ENCODE data around the gene PDCD10.

The PDCD10 gene

DNA sequence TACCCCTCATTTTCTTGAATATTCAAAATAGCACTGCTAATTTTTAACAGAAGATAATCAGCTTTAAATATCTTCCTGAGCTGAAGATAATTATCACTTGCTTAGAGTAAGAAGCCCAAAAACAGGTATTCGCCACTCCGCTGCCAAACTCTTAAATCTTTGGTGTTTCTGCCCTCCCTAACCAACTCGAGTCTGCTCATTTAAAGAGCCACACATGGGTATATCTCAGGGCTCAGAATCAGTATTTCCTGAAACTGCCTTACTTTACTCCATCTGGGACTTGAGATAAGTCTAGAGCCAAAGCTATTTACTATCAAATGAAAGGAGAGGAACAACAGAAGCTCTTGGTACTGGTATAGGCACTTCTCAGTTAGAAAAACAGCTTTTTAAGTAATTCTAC is 10.8 kb downstream of the PDCD10 start:
- no peak for DNase-seq
- H3K4me3 Mint-ChIP-seq: no peak overlapping the region
- H3K27ac Mint-ChIP-seq: peak overlapping the region; percentile 76
- peaks cover 45% of the 10 kb centered on the region for H3K36me3 Mint-ChIP-seq (ENCODE audit: low read depth)
- H3K4me1 Mint-ChIP-seq: peaks cover 6% of the 10 kb centered on the region
- H3K9me3 Mint-ChIP-seq: peaks cover 12% of the 10 kb centered on the region
- TF ChIP-seq, protein P1, sequence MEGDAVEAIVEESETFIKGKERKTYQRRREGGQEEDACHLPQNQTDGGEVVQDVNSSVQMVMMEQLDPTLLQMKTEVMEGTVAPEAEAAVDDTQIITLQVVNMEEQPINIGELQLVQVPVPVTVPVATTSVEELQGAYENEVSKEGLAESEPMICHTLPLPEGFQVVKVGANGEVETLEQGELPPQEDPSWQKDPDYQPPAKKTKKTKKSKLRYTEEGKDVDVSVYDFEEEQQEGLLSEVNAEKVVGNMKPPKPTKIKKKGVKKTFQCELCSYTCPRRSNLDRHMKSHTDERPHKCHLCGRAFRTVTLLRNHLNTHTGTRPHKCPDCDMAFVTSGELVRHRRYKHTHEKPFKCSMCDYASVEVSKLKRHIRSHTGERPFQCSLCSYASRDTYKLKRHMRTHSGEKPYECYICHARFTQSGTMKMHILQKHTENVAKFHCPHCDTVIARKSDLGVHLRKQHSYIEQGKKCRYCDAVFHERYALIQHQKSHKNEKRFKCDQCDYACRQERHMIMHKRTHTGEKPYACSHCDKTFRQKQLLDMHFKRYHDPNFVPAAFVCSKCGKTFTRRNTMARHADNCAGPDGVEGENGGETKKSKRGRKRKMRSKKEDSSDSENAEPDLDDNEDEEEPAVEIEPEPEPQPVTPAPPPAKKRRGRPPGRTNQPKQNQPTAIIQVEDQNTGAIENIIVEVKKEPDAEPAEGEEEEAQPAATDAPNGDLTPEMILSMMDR (IDR thresholded peaks at IDR 0.05): no peak
- H3K27me3 Mint-ChIP-seq (ENCODE audit: low read depth, poor library complexity): no peaks in the 10 kb centered on the region

GRCh38 chr3:167723025-167723512 is 11.6 kb downstream of the PDCD10 start:
- peak overlapping the region; percentile 79 for H3K27ac Mint-ChIP-seq

GRCh38 chr3:167718582-167718981 is 16.1 kb downstream of the PDCD10 start:
- no peak overlapping the region for H3K27ac Mint-ChIP-seq
- H3K27me3 Mint-ChIP-seq (ENCODE audit: low read depth, poor library complexity): no peaks in the 10 kb centered on the region
- TF ChIP-seq, protein P1 (IDR thresholded peaks at IDR 0.05): no peak
- DNase-seq: no peak
- no peaks in the 10 kb centered on the region for H3K4me1 Mint-ChIP-seq
- H3K36me3 Mint-ChIP-seq (ENCODE audit: low read depth): peaks cover 93% of the 10 kb centered on the region
- peaks cover 37% of the 10 kb centered on the region for H3K9me3 Mint-ChIP-seq
- H3K4me3 Mint-ChIP-seq: no peak overlapping the region

More at GRCh38 chr3:167723025-167723512, 11.6 kb downstream of the PDCD10 start:
- peaks cover 6% of the 10 kb centered on the region for H3K4me1 Mint-ChIP-seq
- no peaks in the 10 kb centered on the region for H3K27me3 Mint-ChIP-seq (ENCODE audit: low read depth, poor library complexity)
- DNase-seq: no peak
- peaks cover 12% of the 10 kb centered on the region for H3K9me3 Mint-ChIP-seq
- H3K36me3 Mint-ChIP-seq (ENCODE audit: low read depth): peaks cover 53% of the 10 kb centered on the region
- no peak overlapping the region for H3K4me3 Mint-ChIP-seq
- TF ChIP-seq, protein P1 (IDR thresholded peaks at IDR 0.05): no peak

GRCh38 chr3:167716920-167717319 is 17.8 kb downstream of the PDCD10 start:
- TF ChIP-seq, protein P1 (IDR thresholded peaks at IDR 0.05): no peak
- no peak overlapping the region for H3K27ac Mint-ChIP-seq
- H3K4me1 Mint-ChIP-seq: no peaks in the 10 kb centered on the region
- H3K27me3 Mint-ChIP-seq (ENCODE audit: low read depth, poor library complexity): no peaks in the 10 kb centered on the region
- no peak overlapping the region for H3K4me3 Mint-ChIP-seq
- DNase-seq: no peak
- peaks cover 96% of the 10 kb centered on the region for H3K36me3 Mint-ChIP-seq (ENCODE audit: low read depth)
- H3K9me3 Mint-ChIP-seq: peaks cover 48% of the 10 kb centered on the region

- no peaks in the 10 kb centered on the region for H3K4me1 Mint-ChIP-seq
- H3K36me3 Mint-ChIP-seq (ENCODE audit: low read depth): peaks cover 96% of the 10 kb centered on the region
- TF ChIP-seq, protein P1 (IDR thresholded peaks at IDR 0.05): no peak
- no peak for DNase-seq
- H3K27me3 Mint-ChIP-seq (ENCODE audit: low read depth, poor library complexity): no peaks in the 10 kb centered on the region
- no peak overlapping the region for H3K4me3 Mint-ChIP-seq
- peaks cover 45% of the 10 kb centered on the region for H3K9me3 Mint-ChIP-seq
- no peak overlapping the region for H3K27ac Mint-ChIP-seq
These were observed 19.8 kb downstream of the PDCD10 start for GRCh38 chr3:167714871-167715270.

DNA sequence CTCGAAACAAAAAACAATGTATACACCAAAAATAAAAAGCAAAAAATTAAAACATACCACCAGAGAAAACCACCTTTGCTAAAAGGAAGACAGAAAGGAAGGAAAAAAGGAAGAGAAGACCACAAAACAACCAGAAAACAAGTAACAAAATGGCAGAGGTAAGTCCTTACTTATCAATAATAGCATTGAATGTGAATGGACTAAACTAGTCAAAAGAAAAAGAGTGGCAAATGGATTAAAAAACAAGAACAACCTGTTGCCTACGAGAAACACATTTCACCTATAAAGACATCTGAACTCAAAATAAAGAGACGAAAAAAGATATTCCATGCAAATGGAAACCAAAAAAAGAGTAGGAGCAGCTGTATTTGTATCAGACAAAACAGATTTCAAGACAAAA is 22.2 kb downstream of the PDCD10 start:
- H3K4me1 Mint-ChIP-seq: no peaks in the 10 kb centered on the region
- H3K27ac Mint-ChIP-seq: no peak overlapping the region
- TF ChIP-seq, protein P1 (IDR thresholded peaks at IDR 0.05): no peak
- no peaks in the 10 kb centered on the region for H3K27me3 Mint-ChIP-seq (ENCODE audit: low read depth, poor library complexity)
- peaks cover 45% of the 10 kb centered on the region for H3K9me3 Mint-ChIP-seq
- no peak for DNase-seq
- peaks cover 86% of the 10 kb centered on the region for H3K36me3 Mint-ChIP-seq (ENCODE audit: low read depth)
- H3K4me3 Mint-ChIP-seq: no peak overlapping the region
